GM20431 (cell line): ENCODE results near the gene CAB39L.

Source experiments
- in situ Hi-C: fragments of 300-500 bp; cut with MseI, MboI; formaldehyde crosslinking; loops from one replicate; pipeline ENCODE4 v1.15.0; 2020; ENCODE audit warnings: low sequenced_read_pairs; ENCODE audit not compliant: unreplicated experiment

CAB39L gene

GRCh38 chr13:49443704-49444523, at the start of gene CAB39L, which contains the start of gene SETDB2:
CAB39L (minus strand) TSS chr13:49444064; CDS start chr13:49382910, 61,154 bp downstream.
SETDB2 (plus strand) TSS chr13:49444274; CDS start chr13:49451894, 7,620 bp downstream.
- in situ Hi-C loops, result no loop called here

- in situ Hi-C loops, result no loop called here
These were observed 44.7 kb upstream of the CAB39L start for GRCh38 chr13:49488563-49488962.

- in situ Hi-C loops, result no loop called here
These were observed 37.9 kb upstream of the CAB39L start for GRCh38 chr13:49481788-49482187.

- in situ Hi-C loops, result no loop called here
These were observed 32.7 kb upstream of the CAB39L start for GRCh38 chr13:49476529-49476928.

GRCh38 chr13:49472186-49472585, 28.3 kb upstream of the CAB39L start:
- in situ Hi-C loops, result no loop called here

- in situ Hi-C loops, result no loop called here
These were observed 22.5 kb upstream of the CAB39L start for GRCh38 chr13:49466292-49466838.

GRCh38 chr13:49464621-49465325, 20.9 kb upstream of the CAB39L start:
- in situ Hi-C loops, result no loop called here

- in situ Hi-C loops, result no loop called here
These were observed 20.2 kb upstream of the CAB39L start for GRCh38 chr13:49464085-49464484.

GRCh38 chr13:49459580-49459979, 15.7 kb upstream of the CAB39L start:
- in situ Hi-C loops, result no loop called here

GRCh38 chr13:49457221-49457620, 13.4 kb upstream of the CAB39L start:
- in situ Hi-C loops, result no loop called here

GRCh38 chr13:49456156-49456555, 12.3 kb upstream of the CAB39L start:
- in situ Hi-C loops, result no loop called here

- in situ Hi-C loops, result no loop called here
These were observed 11.1 kb upstream of the CAB39L start for GRCh38 chr13:49455007-49455398.

- in situ Hi-C loops, result no loop called here
These were observed 10.6 kb upstream of the CAB39L start for GRCh38 chr13:49454388-49455006.

- in situ Hi-C loops, result no loop called here
These were observed 9.6 kb upstream of the CAB39L start for GRCh38 chr13:49453465-49453864.

- in situ Hi-C loops, result no loop called here
These were observed 9.0 kb upstream of the CAB39L start for GRCh38 chr13:49452725-49453457.

GRCh38 chr13:49450105-49450819, 6.4 kb upstream of the CAB39L start:
- in situ Hi-C loops, result no loop called here

GRCh38 chr13:49448753-49449152, 4.9 kb upstream of the CAB39L start:
- in situ Hi-C loops, result no loop called here

GRCh38 chr13:49446473-49446872, 2.6 kb upstream of the CAB39L start:
- in situ Hi-C loops, result no loop called here
